ENCODE data around the gene TEX2. TPM values are rescaled to one million over a fixed set of nuclear protein-coding genes. Genes with fewer than 3 reads are reported as not detected.

Gene TEX2
- total RNA-seq, 1 experiment from 2014 or later, result 20.1 TPM

- no peak overlapping the region for H3K4me3 ChIP-seq (ENCODE audit: low read depth in 2 of 2, low read length in 2 of 2)
- no peaks in the 10 kb centered on the region for H3K4me1 ChIP-seq (ENCODE audit: control insufficient read depth, insufficient read depth, low read length)
- intact Hi-C loops (cut with micrococcal nuclease; ENCODE audit: unreplicated experiment), result no loop called here
- no peaks in the 10 kb centered on the region for H3K36me3 ChIP-seq (ENCODE audit: control insufficient read depth, insufficient read depth, low read length)
- no peaks in the 10 kb centered on the region for H3K9me3 ChIP-seq (ENCODE audit: control insufficient read depth, insufficient read depth, low read depth, low read length)
- no peak for DNase-seq (ENCODE audit: low read depth, low spot score)
- BruUV-seq (replicated peaks), result no TSS peak
- ChIA-PET POLR2A (no interaction called here), CTCF (no interaction called here)
- in situ Hi-C loops (cut with HindIII; ENCODE audit: low pct_unique_long_range_greater_than_20kb, low sequenced_read_pairs), result no loop called here
- no peak for ATAC-seq
- no peak for TF ChIP-seq SIN3A (IDR thresholded peaks at IDR 0.05; ENCODE audit: borderline replicate concordance, insufficient read depth, low read depth, low read length)
- TF ChIP-seq CTCF (IDR thresholded peaks at IDR 0.05), result no peak
- H3K27me3 ChIP-seq (ENCODE audit: control insufficient read depth, insufficient read depth, low read length), result no peaks in the 10 kb centered on the region
- no peak overlapping the region for H3K27ac ChIP-seq (ENCODE audit: low read length)
These were observed 64.5 kb downstream of the TEX2 start for GRCh38 chr17:64198331-64199090.

GRCh38 chr17:64196601-64197000 lies 66.5 kb downstream of the TEX2 start:
- no peaks in the 10 kb centered on the region for H3K9me3 ChIP-seq (ENCODE audit: control insufficient read depth, insufficient read depth, low read depth, low read length)
- no peak for TF ChIP-seq TCF7L2 (IDR thresholded peaks at IDR 0.05; ENCODE audit: low read depth, low read length)
- no peak for TF ChIP-seq REST (IDR thresholded peaks at IDR 0.05; ENCODE audit: insufficient read depth in 1 of 2, low read depth in 2 of 2, low read length in 1 of 2)
- no peak for TF ChIP-seq SIN3A (IDR thresholded peaks at IDR 0.05; ENCODE audit: borderline replicate concordance, insufficient read depth, low read depth, low read length)
- no peak for TF ChIP-seq POLR2AphosphoS5 (IDR thresholded peaks at IDR 0.05; ENCODE audit: low read depth, low read length)
- TF ChIP-seq CTCF (IDR thresholded peaks at IDR 0.05), result no peak
- H3K4me1 ChIP-seq (ENCODE audit: control insufficient read depth, insufficient read depth, low read length), result no peaks in the 10 kb centered on the region
- ATAC-seq (no peak), DNase-seq (ENCODE audit: low read depth, low spot score) (no peak)
- H3K27me3 ChIP-seq (ENCODE audit: control insufficient read depth, insufficient read depth, low read length), result no peaks in the 10 kb centered on the region
- CTCF ChIA-PET, result no interaction called here
- BruUV-seq (replicated peaks), result no TSS peak
- intact Hi-C loops (cut with micrococcal nuclease; ENCODE audit: unreplicated experiment), result no loop called here
- no peaks in the 10 kb centered on the region for H3K36me3 ChIP-seq (ENCODE audit: control insufficient read depth, insufficient read depth, low read length)
- H3K4me3 ChIP-seq (ENCODE audit: low read depth in 2 of 2, low read length in 2 of 2), result no peak overlapping the region
- in situ Hi-C loops (cut with HindIII; ENCODE audit: low pct_unique_long_range_greater_than_20kb, low sequenced_read_pairs), result no loop called here
- no peak overlapping the region for H3K27ac ChIP-seq (ENCODE audit: low read length)
- POLR2A ChIA-PET, result no interaction called here

All from Panc1 (cell line).